ENCODE measurements around the gene CDH4.

- no peak for TF ChIP-seq POLR2A (IDR thresholded peaks at IDR 0.05)
- peak in 5 of 6 experiments; percentile 28 to 75 (median 35) for TF ChIP-seq CTCF (IDR thresholded peaks at IDR 0.05)
These were observed 622.5 kb downstream of the CDH4 start for GRCh38 chr20:61874421-61875068.
